Activated T-cell treated with anti-CD3 and anti-CD28 coated beads for 24 hours (primary cell): Measurements from ENCODE around the gene DCANP1.

Experiments
- DNase-seq: peaks from one replicate; pipeline ENCODE4 v3.0.0-alpha.2; 2020; ENCODE audit warnings: low read depth

DCANP1 gene

GRCh38 chr5:135456238-135457099 is 9.3 kb upstream of the DCANP1 start:
- no peak for DNase-seq

DNA sequence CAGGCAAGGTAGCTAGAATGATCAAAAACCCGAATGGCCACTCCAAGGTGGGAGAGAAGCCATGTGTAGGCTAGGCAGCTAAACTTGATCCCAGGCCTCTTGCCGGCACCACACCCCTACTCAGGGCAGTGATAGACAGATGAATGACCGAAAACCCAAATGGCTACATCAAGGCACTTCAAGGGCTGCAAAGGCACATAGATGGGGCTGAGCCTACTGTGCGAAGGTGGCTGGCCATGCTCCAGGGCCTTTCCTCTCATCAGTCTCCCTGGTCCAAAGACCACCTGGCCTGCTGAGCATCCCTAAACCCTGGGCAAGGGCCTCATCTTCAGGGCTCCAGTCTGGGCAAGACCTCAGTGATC is 8.7 kb upstream of the DCANP1 start:
- DNase-seq = no peak

GRCh38 chr5:135454946-135455345 is 7.8 kb upstream of the DCANP1 start:
- DNase-seq = no peak

DNA sequence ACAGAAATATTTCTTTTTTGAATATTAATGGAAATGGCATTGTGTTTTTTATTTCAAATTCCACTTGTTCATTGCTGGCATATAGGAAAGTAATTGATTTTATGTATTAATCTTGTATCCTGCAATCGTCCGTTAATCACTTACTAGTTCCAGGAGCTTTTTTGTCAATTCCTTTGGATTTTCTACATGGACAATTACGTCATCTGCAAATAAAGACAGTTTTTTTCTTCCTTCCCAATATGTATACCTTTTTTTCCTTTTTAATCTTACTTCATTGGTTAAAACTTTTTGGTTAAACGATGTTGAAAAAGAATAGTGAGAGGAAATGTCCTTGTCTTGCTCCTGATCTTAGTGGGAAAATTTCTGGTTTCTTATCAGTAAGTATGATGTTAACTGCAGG is 6.5 kb upstream of the DCANP1 start:
- DNase-seq = no peak

DNA sequence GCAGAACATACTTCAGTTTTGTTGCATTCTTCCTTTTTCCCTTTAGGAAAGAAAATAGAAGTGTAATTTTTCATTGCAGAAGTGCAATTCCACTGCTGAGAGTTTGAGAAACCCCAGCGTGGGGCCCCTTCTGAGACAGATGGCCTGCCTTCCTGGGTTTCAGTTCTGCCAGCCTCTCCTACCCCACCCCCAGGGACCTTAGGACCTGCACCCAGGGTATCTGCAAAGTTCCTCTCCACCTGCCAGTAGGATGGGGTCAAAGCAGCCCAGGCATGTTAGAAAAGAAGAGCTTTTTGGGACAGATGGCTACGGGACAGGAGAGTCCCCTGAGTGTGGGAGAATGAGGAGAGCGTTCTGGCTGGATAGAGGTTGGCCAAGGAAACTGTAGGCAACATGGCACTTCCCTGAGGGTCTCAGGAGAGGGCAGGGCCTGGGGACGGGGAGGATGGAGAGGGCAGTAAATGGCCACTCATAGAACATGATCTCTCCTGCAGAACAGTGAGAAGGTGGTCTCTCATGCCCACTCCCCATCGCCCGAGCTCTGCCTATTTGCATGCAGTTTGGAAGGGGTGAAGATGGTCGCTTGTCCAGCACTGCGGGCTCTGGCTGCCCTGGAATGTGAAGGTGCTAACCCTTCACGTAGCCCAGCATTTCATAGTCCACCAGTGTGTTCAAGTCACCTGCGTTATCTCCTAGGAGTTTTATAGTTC is 5.3 kb upstream of the DCANP1 start, which contains the start of gene TIFAB:
Gene TIFAB, minus strand, starts transcription at position 31 of the 710 bp plus-strand sequence. CDS start 2,412 bp downstream, outside the sequence.
- no peak for DNase-seq

DNA sequence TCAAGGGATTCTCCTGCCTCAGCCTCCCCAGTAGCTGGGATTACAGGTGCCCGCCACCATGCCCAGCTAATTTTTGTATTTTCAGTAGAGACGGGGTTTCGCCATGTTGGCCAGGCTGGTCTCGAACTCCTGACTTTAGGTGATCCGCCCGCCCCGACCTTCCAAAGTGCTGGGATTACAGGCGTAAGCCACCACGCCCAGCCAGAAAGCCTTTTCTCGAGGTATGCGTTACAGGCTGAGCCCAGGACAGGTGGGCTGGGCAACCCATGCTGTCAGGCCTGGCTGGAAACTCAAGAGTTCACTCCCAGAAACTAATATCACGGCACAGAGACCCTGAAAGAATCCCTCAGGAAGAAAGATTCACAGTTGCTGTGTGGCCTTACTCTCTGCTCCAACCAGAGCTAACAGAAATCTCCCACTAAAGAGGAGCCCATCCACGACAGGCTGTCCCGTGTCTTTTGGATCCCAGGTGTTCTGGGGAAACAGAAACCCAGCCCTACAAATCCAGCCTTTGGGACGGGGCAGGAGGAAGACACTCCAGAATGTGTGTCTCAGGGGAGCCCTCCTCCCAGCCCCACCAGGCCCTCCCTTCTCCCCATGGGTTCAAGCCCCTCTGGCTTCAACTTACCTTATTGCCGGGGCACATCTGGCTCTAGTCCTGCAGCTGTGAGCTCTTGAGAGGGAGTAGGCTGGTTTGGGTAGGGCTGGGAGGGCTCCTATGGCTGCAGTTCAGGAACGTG is 4.6 kb upstream of the DCANP1 start:
- DNase-seq = no peak

DNA sequence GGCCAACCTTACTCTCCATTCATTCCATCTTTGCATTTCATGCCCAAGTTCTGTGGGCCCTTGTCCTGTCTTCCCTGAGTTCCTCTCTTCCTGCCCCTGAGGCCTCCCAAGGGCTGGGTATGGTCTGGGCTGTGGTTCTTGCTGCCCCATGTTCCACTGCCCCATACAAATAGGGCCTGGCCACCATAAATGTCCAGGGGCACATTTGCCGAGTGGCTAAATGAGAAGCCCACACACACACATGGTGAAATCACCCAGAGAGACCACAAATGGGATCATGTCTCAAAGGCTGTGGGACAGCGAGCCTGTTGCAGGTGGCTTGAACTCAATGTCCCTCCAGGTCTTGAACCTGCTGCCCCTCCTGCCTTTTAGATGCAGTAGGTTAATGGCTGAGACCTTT is 3.8 kb upstream of the DCANP1 start:
- DNase-seq = no peak

DNA sequence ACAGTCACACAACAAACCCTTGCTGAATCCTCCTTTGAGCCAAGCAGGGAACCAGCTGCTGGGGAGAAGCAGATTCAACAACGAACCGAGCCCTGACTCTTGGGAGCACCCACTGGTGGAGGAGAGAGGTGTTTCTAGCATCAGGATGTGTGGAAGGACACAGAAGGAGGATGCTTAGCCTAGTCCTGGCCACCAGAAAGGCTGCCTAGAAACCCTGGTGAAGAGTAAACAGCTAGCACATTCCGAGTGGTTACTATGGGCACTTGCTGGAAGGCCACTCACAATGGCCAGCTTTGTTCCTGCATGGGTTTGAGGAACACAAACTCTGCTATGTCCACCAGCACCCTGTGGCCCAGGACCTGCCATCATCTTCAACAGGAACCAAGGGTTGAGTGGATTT is 3.2 kb upstream of the DCANP1 start:
- DNase-seq = no peak

GRCh38 chr5:135449644-135450043 is 2.5 kb upstream of the DCANP1 start:
- DNase-seq = no peak

GRCh38 chr5:135448791-135449507 is 1.8 kb upstream of the DCANP1 start:
- DNase-seq = no peak

DNA sequence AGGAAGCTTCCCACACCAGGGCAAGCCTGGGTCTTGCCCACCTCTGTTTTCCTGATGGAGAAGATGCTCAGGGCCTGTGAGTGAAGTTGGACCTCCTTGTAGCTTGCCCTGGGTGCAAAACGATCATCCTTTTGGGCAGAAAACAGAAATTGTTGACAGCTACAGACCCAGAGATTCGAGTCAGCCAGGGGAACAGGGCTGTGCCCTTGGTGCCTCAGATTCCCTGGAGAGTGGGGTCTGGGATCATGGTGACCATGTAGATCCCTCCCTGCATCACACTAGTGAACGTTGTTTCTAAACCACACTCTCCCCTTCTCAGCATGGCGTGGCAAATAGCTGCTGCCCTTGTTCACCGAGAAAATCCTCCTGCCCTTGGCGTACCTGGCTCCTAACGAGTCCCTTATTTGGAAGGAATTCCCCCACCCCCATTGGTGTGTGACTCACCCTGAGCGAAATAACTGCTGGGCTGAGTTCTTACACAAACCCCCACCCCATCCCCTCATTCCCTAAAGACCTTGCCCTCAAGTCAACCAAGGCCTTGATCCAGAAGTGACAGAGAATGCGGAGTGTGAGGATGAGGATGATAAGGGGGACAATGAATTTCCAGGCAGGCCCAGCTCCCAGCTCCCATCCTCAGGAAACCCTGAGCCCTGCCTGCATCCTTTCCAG is 1.1 kb upstream of the DCANP1 start:
- DNase-seq = no peak

DNA sequence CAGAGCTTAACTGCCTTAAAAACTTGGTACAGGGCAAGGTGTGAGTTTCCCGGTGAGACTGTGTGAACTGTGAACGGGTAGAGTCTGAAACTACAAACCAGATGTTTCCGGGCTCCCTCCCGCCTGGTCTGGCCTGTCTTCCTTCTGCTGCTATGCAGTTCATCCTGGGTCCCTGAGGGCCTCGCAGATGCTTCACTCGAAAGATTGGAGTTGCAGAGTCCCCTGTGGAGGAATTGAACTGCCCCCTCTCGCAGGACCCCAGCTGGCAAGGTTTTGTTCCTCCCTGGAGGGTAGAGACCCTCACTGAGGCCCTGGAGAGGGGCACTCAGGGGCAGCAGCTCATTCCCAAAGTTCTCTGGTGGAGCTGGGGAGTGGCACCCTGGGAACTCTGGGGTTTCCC is 533 bp downstream of the DCANP1 start:
- DNase-seq = no peak

DNA sequence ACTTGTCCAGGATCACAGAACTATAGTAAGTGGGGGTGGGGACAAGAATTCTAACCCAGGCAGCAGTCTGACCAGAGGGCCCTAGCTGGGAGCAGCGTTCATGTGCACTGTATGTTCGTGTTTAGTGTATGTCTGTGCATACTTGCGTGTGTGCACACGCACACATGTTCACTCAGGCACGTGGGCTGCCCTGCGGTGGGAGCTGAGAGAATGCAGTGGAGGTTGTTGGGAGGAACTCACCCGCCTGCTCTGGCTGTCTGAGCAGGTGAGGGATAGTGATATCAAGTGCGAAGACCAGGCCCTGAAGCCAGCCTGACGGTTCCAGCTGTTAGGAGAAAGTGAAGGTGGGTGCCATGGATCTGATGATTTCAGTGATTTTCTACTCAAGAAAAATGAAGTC is 942 bp downstream of the DCANP1 start:
- no peak for DNase-seq

- no peak for DNase-seq
Observed at GRCh38 chr5:135445306-135445985, 1.7 kb downstream of the DCANP1 start.

GRCh38 chr5:135444881-135445280 is 2.3 kb downstream of the DCANP1 start:
- no peak for DNase-seq

DNA sequence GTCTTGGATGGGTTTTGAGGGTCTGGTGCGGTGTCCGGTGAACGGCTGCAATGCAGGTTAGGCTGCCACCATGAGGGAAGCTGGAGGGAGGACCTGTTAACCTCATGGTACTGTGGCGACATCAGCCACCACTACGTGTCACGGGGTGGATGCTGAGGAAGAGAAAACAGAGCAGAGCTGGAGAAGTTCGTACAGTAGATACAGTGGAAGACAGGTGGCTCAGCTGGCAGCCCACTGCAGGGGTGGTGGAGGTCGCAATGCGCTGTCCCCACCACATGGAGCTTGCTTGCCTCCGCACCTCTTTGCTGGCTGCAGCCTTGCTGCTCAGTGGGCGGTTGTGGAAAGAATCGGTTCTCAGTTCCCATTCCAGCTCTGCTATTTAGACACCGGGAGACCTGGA is 2.8 kb downstream of the DCANP1 start:
- DNase-seq = no peak

DNA sequence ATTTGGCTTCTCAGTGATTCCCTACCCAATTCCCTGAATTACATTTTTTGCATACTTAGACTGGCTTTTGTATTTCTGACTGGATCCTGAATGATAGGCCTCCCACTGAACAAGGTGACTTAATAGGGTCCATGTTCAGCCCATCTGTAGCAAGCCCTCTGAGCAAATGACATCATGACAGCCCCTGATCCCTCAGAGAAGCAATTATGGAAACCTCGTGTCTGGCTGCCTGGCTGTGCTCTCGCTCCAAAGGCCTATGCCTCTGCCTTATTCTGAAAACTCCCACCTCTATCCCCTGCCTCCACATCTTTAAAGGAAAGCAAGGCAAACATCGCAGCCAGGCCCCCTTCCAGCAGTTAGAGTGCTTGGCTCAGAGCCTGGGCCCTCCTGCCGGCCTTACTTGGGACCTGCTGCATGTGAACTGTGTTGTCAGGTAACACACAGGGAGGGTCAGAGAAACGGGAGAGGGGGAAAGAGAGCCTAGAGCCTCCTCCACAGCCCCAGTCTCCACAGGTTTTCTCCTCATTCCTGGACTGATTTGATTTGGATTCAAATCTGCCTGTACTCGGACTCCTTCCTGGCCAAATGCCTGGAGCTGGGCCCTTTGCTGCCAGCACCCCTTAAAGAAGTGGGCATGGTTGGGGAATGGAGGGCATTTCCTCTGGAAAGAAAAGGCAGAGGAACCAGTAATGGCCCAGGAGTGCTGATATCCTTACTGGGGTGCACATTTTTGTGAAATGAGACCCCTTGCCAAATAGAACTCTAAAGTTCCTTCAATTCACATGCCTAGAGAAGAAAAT is 3.8 kb downstream of the DCANP1 start:
- DNase-seq = no peak

DNA sequence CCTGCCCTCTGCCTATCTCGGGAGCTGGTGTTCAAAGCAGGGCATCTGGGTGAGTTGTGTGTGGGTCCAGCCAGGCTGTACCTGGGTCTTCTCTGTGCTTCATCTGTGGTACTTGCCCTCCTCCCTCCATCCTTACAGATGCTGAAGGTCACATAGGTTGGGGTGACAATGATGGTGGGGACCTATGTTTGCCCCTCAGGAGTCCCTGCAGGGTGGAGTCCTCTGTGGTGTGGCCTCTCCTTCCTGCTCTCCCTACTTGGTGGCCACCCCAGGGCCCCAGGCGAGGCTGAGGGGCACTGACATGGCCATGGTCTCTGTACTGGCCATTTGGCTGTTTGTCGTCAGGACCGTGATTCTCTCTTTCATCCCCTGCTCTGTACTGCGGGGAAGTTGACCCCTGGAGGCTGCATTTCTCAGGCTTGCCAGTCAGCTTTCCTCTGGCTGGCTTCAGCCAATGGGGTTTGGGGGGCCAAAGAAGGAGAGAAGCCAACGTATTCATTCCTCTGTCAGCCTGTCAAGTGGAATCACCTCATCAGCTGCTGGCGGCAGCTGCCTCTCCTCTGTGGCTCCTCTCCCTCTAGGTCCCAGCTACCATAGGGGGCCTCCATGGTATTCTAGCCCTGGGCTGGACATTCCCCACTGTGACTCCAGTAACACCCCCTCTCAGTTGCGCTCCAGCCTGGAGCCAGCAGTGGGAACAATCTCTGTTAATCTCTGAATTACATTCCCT is 4.6 kb downstream of the DCANP1 start:
- no peak for DNase-seq

- no peak for DNase-seq
Observed at GRCh38 chr5:135441919-135442318, 5.2 kb downstream of the DCANP1 start.
